A673 (cell line): Measurements from ENCODE around the gene UBE2E2.

Source experiments
- CTCF ChIP-seq: fragments of 300-800, 200-600 bp; sonication (generic); conservative IDR thresholded peaks from 2 replicates; pipeline ENCODE4 v1.5.1; 2017; ENCODE audit warnings: low read depth, mild to moderate bottlenecking, antibody characterized with exemption, low read length, moderate library complexity, mixed read lengths
- EZH2 ChIP-seq: fragments of 200-600 bp; sonication (generic); IDR thresholded peaks from 2 replicates; pipeline ENCODE4 v1.6.1; 2017; ENCODE audit warnings: borderline replicate concordance, low read depth, mild to moderate bottlenecking, mixed read lengths, antibody characterized with exemption, low read length; ENCODE audit not compliant: poor library complexity, severe bottlenecking

GRCh38 chr3:23594066-23594465 lies 390.9 kb downstream of the UBE2E2 start:
- TF ChIP-seq CTCF (no peak), EZH2 (no peak)
